Measurements from ENCODE around the gene NTM.

- TF ChIP-seq EZH2 (IDR thresholded peaks at IDR 0.05; ENCODE audit: borderline replicate concordance) = no peak
- TF ChIP-seq CTCF (IDR thresholded peaks at IDR 0.05; ENCODE audit: poor library complexity) = no peak
Measured at GRCh38 chr11:131704682-131705081, 334.3 kb downstream of the NTM start.

Measured in hepatocyte (in vitro differentiated cells).